H1 (cell line): Measurements from ENCODE around the gene ILF2. TPM values are rescaled to one million over a fixed set of nuclear protein-coding genes. Genes with fewer than 3 reads are reported as not detected.

Experiments used
- CBX5 ChIP-seq: fragments of 300-800, 300-1000 bp; sonication (generic); IDR thresholded peaks from 2 replicates; pipeline ENCODE4 v1.7.1; 2016; ENCODE audit warnings: antibody characterized with exemption, low read length, low read depth
- EGR1 ChIP-seq: IDR thresholded peaks from 2 replicates; pipeline ENCODE4 v1.6.1; 2011; ENCODE audit warnings: low read depth, low read length, borderline replicate concordance
- GABPA ChIP-seq: IDR thresholded peaks from 2 replicates; pipeline ENCODE4 v1.6.1; 2011; ENCODE audit warnings: mild to moderate bottlenecking, low read length, moderate library complexity, borderline replicate concordance; ENCODE audit not compliant: insufficient read depth
- RFX5 ChIP-seq: IDR thresholded peaks from 2 replicates; pipeline ENCODE4 v1.6.1; 2011; ENCODE audit warnings: low read depth, low read length, improper control_type of control experiment, borderline replicate concordance
- SIRT6 ChIP-seq: IDR thresholded peaks from one replicate; pipeline ENCODE4 v1.7.1; 2012; ENCODE audit warnings: low read length, inconsistent platforms
- YY1 ChIP-seq: IDR thresholded peaks from 2 replicates; pipeline ENCODE4 v1.6.1; 2011; ENCODE audit warnings: low read depth, mild to moderate bottlenecking, low read length
- polyA plus RNA-seq, 7 experiments: library from polyadenylated mRNA; depleted of rRNA in 3 of 7; stranded (reverse) in 5 of 7; unstranded in 2 of 7; fragments of >200 nt in 5 of 7; fragments of 200-250 nt in 2 of 7; gene quantifications; 1 replicate in 5 of 7; 2 replicates in 1 of 7; 4 replicates in 1 of 7; pipeline versions ENCODE4 v1.2.1 to v1.2.3, GENCODE V29; 2011 to 2013; ENCODE audit warnings: missing spikeins in 2 of 7, mixed read lengths in 2 of 7
- total RNA-seq: library from RNA; stranded (reverse); fragmentation: NEBNext Ultra II Directional; extraction: Animal tissue kit (Norgen Biotek cat#: 25700); gene quantifications from 2 replicates; pipeline ENCODE4 v1.2.1, GENCODE V29; 2021
- TF ChIP-seq, protein P1 (sequence below): fragments of 300-600 bp; sonication (generic); IDR thresholded peaks from 2 replicates; pipeline ENCODE4 v1.7.1; 2012; ENCODE audit warnings: low read length, moderate library complexity, mild to moderate bottlenecking, inconsistent platforms; ENCODE audit not compliant: insufficient replicate concordance
- TF ChIP-seq, protein P2 (sequence below): IDR thresholded peaks from 2 replicates; pipeline ENCODE4 v1.6.1; 2012; ENCODE audit warnings: inconsistent platforms
- TF ChIP-seq, protein P3 (sequence below): IDR thresholded peaks from 2 replicates; pipeline ENCODE4 v1.6.1; 2011; ENCODE audit warnings: low read length, improper control_type of control experiment
- TF ChIP-seq, protein P4 (sequence below): IDR thresholded peaks from 2 replicates; pipeline ENCODE4 v1.6.1; 2011; ENCODE audit warnings: low read depth, mild to moderate bottlenecking, low read length; ENCODE audit not compliant: insufficient read depth

The ILF2 gene
- total and polyA plus RNA-seq, 2 of the 8 experiments (the other 6 are each of a cell fraction or from before 2014, with no cell fraction given), result 389 to 474 TPM

DNA sequence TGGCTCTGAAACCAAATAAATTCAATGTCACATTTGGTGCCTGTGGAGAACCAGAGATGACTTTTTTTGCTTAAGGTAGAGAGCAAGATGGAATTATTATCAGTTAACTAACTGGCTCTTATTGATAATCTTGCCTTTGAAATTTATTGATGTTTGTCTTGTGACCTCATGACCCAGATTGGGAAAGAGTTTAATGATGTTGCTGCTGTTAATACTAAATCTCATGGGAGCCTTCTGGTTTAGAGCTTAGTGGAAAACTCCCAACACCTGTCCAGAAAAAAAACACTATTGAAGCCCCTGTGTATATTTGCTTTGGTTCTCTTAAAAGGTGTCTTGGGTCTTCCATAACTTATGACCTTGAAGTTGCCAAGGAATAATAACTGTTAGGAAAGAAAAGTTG lies 27.0 kb downstream of the ILF2 start (continued):
- TF ChIP-seq, protein P1, sequence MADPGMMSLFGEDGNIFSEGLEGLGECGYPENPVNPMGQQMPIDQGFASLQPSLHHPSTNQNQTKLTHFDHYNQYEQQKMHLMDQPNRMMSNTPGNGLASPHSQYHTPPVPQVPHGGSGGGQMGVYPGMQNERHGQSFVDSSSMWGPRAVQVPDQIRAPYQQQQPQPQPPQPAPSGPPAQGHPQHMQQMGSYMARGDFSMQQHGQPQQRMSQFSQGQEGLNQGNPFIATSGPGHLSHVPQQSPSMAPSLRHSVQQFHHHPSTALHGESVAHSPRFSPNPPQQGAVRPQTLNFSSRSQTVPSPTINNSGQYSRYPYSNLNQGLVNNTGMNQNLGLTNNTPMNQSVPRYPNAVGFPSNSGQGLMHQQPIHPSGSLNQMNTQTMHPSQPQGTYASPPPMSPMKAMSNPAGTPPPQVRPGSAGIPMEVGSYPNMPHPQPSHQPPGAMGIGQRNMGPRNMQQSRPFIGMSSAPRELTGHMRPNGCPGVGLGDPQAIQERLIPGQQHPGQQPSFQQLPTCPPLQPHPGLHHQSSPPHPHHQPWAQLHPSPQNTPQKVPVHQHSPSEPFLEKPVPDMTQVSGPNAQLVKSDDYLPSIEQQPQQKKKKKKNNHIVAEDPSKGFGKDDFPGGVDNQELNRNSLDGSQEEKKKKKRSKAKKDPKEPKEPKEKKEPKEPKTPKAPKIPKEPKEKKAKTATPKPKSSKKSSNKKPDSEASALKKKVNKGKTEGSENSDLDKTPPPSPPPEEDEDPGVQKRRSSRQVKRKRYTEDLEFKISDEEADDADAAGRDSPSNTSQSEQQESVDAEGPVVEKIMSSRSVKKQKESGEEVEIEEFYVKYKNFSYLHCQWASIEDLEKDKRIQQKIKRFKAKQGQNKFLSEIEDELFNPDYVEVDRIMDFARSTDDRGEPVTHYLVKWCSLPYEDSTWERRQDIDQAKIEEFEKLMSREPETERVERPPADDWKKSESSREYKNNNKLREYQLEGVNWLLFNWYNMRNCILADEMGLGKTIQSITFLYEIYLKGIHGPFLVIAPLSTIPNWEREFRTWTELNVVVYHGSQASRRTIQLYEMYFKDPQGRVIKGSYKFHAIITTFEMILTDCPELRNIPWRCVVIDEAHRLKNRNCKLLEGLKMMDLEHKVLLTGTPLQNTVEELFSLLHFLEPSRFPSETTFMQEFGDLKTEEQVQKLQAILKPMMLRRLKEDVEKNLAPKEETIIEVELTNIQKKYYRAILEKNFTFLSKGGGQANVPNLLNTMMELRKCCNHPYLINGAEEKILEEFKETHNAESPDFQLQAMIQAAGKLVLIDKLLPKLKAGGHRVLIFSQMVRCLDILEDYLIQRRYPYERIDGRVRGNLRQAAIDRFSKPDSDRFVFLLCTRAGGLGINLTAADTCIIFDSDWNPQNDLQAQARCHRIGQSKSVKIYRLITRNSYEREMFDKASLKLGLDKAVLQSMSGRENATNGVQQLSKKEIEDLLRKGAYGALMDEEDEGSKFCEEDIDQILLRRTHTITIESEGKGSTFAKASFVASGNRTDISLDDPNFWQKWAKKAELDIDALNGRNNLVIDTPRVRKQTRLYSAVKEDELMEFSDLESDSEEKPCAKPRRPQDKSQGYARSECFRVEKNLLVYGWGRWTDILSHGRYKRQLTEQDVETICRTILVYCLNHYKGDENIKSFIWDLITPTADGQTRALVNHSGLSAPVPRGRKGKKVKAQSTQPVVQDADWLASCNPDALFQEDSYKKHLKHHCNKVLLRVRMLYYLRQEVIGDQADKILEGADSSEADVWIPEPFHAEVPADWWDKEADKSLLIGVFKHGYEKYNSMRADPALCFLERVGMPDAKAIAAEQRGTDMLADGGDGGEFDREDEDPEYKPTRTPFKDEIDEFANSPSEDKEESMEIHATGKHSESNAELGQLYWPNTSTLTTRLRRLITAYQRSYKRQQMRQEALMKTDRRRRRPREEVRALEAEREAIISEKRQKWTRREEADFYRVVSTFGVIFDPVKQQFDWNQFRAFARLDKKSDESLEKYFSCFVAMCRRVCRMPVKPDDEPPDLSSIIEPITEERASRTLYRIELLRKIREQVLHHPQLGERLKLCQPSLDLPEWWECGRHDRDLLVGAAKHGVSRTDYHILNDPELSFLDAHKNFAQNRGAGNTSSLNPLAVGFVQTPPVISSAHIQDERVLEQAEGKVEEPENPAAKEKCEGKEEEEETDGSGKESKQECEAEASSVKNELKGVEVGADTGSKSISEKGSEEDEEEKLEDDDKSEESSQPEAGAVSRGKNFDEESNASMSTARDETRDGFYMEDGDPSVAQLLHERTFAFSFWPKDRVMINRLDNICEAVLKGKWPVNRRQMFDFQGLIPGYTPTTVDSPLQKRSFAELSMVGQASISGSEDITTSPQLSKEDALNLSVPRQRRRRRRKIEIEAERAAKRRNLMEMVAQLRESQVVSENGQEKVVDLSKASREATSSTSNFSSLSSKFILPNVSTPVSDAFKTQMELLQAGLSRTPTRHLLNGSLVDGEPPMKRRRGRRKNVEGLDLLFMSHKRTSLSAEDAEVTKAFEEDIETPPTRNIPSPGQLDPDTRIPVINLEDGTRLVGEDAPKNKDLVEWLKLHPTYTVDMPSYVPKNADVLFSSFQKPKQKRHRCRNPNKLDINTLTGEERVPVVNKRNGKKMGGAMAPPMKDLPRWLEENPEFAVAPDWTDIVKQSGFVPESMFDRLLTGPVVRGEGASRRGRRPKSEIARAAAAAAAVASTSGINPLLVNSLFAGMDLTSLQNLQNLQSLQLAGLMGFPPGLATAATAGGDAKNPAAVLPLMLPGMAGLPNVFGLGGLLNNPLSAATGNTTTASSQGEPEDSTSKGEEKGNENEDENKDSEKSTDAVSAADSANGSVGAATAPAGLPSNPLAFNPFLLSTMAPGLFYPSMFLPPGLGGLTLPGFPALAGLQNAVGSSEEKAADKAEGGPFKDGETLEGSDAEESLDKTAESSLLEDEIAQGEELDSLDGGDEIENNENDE, result no peak
- TF ChIP-seq, protein P2, sequence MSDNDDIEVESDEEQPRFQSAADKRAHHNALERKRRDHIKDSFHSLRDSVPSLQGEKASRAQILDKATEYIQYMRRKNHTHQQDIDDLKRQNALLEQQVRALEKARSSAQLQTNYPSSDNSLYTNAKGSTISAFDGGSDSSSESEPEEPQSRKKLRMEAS, result no peak
- TF ChIP-seq GABPA (no peak), CBX5 (no peak), SIRT6 (no peak), YY1 (no peak), RFX5 (no peak), EGR1 (no peak)
- TF ChIP-seq, protein P3, sequence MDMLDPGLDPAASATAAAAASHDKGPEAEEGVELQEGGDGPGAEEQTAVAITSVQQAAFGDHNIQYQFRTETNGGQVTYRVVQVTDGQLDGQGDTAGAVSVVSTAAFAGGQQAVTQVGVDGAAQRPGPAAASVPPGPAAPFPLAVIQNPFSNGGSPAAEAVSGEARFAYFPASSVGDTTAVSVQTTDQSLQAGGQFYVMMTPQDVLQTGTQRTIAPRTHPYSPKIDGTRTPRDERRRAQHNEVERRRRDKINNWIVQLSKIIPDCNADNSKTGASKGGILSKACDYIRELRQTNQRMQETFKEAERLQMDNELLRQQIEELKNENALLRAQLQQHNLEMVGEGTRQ, result no peak
- TF ChIP-seq, protein P4, sequence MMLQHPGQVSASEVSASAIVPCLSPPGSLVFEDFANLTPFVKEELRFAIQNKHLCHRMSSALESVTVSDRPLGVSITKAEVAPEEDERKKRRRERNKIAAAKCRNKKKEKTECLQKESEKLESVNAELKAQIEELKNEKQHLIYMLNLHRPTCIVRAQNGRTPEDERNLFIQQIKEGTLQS, result no peak
